GM19455 (cell line): ENCODE measurements around the gene CCDC57.

Experiments
- ATAC-seq: cut with Tn5 transposase; IDR thresholded peaks from one replicate; pipeline ENCODE4 v1.9.1; 2021; ENCODE audit not compliant: unreplicated experiment

CCDC57 gene

DNA sequence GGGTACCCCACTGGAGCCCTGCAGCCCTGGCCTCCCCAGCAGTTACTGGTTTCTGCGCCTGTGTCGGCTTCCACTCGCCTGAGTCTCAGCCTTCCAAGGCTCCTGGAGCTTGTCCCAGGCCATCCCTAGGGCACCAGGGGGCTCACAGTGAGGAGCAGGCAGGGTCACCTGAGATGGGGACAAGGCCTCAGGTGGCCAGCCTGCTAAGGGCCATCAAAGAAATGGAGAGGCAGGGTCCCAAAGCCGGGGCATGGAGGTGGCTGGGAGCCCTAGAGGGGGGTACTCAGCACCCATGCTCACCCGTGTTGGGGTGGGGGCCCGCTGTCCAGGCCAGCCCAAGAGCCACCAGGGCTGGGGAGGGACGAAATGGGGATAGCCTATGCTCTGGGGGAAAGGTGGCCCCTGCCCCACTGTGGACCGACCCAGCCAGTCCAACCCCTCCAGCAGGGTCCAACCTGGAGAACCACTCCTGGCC is 115.9 kb downstream of the CCDC57 start:
- ATAC-seq: no peak

DNA sequence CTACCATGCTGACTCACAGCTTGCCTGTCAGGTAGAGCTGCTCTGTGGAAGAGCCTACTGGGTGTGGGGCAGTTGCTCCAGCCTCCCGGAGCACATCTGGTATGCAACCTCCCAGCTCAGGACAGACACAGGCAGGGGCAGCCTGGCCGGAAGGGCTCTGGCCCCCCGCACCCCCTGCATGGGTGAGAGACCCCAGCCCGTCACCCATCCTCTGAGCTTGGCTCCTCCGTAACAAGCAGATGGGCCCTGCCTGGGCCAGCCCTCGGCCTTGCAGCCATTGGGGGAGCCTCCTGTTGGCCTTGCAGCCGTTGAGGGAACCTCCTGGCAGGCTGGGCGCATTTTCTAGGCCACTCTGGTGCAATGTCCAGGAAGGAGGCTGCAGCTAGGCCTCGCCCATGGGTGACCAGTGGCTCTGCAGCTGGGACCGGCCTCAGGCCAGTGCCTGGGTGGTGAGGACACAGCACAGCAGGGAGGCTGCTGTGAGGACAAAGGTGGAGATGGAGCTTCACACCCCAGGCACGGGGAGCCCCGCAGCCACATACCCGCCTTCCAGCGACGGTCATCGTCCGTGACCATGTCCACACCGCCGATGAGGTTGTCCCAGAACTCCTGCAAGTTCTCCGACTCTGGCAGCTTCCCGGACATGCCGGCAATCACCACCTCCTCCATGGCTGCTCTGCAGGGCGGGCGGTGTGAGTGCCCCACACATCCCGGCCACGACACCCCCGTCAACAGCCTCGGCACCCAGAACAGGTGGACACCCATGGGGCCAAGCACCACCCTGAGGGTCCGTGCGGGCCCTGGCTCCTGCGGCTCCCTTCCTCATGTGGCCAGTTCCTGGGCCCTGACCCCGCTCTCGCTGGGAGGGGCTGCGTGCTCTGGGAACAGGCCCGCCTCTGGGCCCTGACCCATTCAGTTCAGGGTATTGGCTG is 116.6 kb downstream of the CCDC57 start:
- no peak for ATAC-seq

DNA sequence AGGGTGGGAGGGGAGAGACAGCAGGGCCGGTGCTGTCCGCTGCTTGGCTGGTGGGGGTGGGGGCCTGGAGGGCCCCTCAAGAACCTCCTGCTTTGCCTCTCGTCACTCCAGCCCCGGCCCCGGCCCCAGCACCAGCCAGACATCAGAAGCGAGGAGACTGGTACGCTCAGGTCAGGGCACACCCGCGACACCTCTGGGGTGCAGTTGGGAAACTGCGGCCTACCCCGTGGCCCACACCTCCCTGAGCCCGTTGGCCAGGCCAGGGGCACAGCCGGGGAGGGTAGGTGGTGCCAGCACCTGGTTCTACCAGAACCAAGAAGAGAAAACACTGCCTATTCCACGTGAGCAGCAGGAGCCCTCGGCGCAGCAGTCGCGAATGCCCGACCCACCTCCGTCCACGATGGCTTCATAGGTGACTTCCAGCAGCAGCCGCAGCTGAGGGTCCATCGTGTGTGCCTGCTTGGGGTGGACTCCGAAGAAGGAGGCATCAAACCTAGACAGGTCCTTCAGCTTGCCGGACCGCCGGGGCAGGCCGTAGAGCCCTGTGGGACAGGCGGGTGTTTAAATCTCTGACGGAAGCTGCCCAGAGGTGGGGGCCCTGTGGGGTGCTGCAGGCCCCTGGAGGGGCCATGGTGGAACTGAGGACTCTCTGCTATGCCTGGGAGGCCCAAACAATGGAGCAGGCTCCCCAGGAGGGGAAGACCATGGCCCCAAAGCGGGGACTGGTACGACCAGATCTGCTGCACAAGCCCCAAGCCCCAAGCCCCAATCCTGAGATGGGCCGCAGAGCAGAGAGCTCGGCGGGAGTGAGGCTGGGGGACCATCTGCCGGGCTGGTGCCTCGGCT is 117.5 kb downstream of the CCDC57 start:
- ATAC-seq: no peak

DNA sequence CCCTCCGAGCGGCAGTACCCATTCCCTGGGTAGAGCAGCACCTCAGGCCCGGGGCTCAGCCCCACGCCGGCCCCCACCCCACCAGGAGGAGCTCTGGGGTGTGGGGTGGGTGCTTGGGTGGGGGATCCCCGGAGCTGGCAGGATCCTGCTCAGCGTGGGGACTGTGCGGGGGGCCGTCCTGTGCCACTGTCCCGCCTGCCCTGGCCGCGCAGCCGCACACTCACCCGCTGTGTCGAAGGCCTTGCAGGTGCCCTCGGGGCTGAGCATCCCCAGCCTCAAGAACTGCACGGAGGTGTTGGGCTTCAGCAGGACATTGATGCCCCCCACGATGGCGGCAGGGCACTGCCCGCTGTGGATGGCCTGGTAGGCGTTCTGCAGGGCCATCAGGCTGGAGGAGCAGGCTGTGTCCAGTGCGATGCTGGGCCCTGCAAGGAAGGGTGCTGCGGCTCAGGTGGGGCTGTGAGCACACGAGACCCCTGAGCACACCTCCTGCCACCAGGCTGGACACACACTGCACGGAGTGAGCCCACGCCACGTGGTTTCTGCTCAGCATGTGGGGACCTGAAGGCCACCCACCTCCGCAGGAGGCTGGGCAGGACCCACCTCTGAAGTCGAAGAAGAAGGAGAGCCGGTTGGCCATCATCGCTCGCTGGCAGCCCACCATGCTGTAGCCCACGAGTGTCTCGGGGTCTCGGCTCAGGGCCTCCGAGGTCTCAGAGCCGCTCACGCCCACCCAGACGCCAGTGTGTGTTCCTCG is 119.5 kb downstream of the CCDC57 start:
- no peak for ATAC-seq

DNA sequence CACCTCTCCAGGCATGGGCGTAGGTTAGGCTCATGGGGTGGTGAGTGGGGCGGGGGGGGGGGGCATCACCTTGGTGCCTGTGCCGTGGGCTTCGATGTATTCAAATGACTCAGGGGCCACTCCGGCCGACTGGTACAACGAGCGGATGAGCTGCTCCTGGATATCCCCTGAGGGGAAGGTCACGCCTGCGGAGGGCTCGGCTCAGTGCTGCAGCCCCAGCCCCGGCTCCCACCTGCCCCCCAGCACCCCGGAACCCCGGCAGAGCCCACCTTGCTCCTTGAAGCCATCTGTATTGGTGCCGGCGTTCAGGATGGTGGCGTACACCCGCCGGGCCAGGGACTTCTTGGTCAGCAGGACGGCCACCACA is 120.0 kb downstream of the CCDC57 start:
- ATAC-seq: no peak

DNA sequence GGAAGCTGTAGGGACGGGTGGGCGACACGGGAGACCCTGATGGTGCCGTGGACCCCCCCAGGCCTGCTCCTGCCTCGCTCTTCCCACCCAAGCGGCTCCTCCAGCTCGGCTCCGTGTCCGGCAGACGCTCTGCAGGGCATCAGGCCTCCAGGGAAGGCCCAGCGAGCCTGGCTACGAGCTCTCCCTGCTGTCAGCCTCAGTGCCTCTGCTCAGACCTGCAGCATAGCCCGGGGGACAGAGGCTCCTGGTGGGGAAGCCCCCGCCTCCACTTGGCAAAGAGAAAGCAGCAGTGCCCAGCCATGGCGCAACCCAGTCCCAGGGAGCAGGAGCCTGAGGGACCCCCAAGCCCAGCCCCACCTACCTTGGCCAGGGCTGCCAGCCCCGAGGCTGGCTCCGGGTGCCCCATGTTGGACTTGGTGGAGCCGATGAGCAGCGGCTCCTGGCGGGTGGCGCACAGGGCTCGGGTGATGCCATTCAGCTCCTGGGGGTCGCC is 120.5 kb downstream of the CCDC57 start:
- no peak for ATAC-seq

DNA sequence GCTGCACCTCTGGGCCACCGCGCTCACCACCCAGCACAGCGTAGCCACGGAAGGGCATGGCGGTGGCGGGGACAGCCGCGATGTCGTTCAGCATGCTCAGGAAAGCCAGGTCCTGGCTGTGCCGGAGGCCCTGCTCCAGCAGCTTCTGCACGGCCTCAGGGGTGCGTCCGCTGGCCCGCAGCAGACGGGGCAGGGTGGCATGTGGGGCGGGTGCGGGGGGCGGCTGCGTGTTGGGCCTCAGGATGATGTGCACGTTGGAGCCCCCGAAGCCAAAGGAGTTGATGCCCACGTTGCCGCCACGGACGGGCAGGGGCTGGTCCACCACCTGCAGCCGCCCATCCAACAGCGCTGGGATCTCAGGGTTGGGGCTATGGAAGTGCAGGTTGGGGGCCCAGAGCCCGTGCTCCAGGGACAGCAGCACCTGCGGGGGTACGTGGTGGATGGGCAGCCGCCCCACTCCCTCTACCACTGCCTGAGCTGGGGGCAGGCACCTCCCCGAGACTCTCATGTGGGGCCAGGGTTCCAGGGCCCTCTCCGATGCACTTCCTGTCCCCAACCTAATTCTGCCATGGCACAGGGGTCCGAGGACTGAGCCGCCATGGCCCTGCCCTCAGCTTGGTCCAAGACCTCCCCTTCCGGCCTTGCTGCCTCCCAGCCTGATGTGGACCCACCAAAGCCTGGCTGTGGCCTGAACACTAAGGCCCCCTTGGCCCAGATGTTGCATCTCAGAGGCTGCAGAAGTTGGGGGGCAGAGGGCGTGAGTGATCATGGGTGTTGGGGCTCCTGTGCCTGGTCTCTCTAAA is 121.2 kb downstream of the CCDC57 start:
- ATAC-seq: no peak

DNA sequence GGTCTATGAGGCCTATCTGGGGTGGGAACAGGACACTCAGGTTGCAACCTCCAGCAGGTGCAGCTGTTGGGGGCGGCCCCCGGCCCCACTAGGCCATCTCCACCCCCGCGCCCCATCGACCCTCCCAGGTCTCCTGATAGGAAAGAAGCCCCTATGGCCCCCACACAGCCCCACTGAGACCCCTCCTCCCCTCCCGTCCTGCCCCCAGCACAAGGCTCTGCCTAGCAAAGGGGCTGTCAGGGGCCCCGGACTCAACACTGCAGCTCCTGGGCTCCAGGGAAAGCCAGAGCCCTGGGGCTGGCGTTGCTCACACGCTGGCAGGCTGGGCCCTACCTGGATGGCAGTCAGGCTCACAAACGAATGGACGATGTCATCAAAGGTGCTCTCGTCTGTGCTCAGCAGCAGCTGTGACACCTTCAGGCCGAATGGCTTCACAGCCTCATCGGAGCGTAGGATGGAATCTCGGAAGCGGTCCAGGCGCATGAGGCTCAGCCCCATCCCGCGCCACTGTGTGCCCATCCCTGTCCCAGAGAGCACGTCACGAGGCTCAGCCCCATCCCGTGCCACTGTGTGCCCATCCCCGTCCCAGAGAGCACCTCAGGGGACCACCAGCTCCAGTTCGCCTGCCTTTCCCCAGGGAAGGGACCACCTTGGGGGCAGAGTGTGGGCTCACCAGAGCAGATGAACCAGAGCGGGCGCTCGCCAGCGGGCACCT is 121.9 kb downstream of the CCDC57 start:
- no peak for ATAC-seq

DNA sequence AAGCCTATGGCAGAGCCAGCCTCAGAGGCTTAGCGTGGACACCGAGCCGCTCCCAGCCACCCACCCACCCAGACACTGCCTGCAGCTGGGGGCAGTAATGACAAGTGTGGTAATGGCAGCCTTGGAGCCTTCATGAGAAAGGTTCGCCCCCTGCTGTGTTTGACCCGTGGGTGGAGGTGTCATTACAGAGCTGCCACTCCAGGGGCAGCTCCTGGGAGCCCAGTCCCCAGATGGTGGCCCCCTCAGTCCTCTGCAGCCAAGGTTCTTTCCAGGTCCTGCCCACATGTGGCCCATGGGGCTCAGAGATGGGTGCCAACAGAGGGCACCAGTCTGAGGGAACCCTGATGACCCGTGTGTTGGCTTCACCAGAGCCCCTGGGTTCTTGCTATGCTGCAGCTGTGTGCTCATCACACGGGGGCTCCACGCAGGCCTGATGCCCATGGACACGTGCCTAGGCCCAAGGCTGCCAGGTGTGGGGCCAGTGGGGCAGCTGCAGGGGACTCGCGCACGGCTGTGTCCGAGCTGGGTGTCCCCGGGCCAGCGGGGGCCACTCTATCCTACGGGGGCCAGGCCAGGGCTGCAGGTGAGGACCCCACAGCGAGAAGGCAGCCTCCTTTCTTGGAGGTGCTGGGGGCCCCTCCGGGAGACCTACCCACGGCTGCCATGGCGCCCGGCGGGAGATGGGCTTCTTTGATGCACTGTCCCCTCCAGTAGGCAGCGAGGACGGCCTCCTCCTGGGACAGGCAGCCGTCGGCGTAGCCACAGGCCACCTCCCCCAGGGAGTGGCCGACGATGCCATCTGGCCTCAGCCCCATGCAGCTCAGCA is 122.7 kb downstream of the CCDC57 start:
- ATAC-seq: no peak

DNA sequence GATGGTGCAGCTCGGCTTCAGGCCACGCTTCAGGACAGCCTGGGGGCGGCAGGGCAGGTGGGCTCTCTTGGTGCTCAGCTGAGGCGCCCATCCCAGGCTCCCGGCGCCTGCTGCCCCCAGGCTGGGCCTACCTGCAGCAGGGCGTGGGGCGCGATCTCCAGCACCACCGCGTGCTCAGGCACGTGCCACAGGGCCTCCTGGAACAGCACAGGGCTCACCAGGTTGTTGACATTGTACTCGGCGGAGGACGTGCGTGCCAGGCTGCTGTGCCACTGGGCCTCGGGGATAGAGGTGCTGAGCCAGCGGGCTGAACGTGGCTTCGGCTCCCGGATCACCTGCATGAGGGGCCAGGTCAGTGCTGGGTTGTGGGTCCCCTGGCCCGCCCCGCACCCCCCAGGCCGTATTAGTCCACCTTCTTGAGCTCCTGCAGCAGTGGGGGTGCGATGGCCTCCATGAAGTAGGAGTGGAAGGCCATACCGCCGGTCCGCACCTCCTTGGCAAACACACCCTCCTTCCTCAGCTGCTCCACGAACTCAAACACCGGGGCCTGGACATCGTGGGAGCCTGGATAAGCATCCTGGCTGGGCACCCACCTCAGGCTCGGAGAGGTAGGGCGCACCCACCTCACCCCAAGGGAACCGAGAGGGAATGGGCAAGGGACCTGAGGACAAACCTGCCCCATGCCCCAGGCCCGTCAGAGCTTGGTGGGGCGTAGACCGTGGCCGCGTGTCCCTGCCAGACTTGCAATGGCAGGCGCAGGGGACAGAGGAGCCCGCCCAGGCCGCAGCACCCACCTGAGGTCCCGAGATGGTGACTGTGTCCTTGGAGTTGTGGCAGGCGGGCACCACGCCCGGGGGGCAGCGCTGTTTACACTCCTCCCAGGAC is 123.6 kb downstream of the CCDC57 start:
- no peak for ATAC-seq

DNA sequence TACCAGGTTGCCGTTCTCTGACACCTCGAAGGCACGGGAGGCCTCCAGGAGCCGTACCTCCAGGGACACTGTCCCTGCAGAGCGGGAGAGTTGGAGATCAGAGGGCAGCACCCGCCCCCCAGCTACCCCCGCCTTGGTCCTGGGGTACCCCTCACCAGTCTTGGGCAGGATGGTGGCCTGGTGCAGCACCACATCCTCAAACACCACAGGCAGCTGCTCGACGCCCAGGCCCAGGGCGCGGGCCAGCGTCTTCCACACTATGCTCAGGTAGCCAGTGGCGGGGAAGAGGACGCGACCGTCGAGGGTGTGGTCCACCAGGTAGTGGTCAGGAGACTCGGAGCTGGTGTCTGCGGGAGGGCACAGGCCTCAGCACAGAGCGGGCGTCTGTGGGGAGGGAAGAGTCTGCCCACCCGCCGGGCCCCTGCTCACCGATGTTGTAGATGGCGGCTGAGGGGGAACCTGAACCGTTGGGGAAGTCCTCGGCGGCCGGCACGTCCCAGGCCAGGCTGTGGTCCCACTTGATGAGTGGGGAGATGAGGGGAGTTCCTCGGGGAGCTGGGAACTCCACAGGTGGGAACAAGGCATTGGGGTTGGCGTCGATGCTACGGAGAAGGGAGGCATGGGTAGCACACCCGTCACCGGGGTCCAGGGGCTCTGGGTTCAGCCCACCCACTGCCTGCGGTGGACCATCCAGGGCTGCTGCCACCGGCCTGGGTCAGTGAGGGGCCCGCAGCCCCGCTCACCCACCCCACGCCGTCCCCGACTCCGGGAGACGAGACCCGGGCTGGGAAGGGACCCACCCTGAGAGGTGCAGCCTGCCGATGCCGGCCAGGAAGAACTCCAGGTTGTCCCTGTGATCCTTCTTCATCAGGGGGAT is 124.4 kb downstream of the CCDC57 start:
- no peak for ATAC-seq

DNA sequence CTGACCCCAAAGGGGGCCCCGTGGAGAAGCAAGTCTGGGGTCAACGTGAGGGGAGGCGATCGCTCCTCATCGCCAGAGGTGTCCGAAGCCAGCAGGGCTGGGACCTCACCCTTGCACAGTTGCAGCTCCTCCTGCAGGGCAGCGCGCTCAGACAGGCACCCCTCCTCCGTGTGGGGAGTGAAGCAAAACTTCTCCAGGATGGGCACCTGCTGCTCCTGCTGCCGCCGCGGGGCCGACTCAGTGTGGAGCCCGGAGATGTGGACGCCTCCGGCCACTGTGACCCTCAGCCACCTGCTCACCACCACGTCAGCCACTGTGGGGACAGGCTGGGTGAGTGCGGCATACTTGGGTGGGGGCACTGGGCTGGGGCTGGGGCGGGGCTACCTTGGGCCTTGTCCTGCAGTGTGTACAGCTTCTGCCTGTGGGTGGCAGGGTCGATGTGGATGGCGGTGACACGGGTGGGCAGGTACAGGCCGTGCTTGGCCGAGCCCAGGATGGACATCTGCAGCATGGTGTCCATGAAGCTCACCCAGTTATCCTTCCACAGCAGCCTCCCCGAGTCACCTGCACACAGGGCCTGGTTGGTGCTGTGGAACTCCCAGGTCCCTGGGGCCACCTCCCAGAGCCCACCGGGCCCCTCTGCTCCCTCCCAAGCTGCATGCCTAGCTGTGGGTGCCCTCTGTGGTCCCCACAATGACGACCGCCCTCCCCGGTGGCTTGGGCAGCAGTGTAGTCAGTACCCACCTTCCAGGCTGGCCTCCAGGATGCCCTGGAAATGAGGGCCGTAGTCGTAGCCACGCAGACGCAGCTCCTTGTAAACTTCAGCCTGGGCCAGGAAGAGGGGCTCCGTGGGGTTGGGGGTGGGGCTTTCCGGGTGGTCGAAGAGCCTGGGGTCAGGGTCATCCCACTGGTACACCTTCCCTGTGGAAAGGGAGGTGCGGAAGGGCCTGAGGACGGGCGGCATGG is 125.4 kb downstream of the CCDC57 start:
- ATAC-seq: no peak

DNA sequence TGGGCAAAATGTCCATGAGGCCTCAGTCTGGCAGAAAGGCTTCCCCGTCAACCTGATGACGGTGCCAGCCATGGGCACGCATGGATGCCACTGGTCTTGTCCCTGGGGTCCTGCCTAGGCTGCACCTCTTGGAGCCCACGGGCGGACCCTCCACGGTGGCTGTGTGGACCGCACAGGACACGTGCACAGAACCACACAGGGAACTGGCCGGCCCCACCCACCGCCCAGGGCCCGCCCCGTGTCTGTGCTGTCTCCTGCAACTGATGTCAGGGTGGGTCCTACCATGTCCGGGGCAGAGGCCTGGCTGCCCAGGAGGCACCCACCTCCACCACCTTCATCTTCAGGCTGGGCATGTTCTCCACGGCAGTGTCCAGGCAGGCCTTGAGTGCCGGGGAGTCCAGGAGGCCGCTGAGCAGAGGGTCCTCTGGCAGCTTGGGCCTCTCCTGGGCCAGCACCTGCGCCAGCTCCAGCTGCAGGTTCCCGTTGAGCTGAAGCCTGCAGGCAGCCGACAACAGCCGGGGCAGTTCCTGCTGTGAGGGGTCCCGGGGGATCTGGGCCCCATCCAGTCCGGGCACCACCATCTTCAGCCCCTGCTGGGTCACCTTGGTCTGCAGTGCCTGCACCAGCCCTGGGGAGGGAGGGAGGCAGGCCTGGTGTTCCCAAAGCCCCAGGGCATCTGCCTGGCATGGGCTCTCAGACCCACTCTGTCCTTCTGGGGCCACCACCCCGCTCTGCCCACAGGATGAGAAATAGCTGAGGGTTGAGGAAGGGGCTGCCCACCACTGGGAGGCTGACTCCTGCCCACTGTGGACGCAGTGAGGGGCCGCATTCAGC is 126.5 kb downstream of the CCDC57 start:
- no peak for ATAC-seq

DNA sequence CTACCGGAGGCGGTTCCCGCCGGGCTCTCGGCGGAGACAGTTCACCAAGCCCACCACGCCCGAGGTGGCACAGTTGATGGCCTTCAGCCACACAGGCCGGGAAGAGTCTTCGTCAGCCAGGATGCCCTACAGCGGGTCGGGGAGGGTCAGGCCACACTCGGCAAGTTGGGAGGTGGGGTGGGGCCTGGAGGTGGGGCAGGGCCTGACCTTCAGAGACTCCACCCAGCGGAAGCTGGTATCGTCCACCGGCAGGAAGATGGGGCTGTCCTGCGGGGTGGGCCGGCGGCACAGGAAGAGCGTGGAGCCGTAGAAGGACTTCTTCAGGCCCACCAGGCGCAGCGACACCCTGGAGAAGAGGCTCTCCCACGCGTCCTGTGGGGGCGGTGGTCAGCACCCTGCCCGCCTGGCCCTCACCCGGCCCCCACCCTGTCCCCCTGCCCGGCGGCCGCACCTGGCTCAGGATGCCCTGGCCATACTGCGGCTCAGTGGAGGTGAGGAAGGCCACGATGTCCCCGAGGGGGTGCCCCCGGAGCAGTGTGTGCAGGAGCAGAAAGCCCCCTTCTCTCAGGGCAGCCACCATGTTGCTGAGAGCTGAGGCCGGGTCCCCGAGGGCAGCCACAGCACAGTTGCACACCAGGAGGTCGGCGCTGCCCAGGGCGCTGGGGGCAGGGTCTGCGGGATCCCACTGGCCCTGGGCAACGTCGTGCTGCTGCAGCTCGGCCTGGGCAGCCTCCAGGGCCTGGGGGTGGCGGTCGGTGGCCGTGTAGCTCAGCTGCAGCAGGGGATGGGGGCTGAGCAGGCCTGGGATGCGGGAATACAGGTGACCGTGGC is 127.4 kb downstream of the CCDC57 start:
- no peak for ATAC-seq
